Natural killer cell (primary cell): ENCODE results near the gene C10orf71. TPM values are rescaled to one million over a fixed set of nuclear protein-coding genes. Genes with fewer than 3 reads are reported as not detected.

Experiments
- ATAC-seq, 3 donors: fragments of 150-1000 bp in 2 of 3; fragments of 200-7000 bp in 1 of 3; cut with Tn5 transposase; 1 replicate in 1 of 3; 2 replicates in 2 of 3; pipeline ENCODE4 v1.10.0; 2021; ENCODE audit warnings: mild to moderate bottlenecking in 2 of 3, moderate library complexity in 2 of 3
- DNase-seq, 2 donors: peaks; one replicate each; pipeline versions ENCODE4 v3.0.0 to v3.0.0-alpha.2; 2013 to 2021; ENCODE audit warnings: mixed read lengths in 1 of 2
- H3K27ac ChIP-seq: one replicate; pipeline ENCODE4 v1.5.1; 2013; ENCODE audit warnings: mild to moderate bottlenecking, low read length
- H3K27me3 ChIP-seq: one replicate; pipeline ENCODE4 v1.6.1; 2013; ENCODE audit warnings: low read length; ENCODE audit not compliant: control insufficient read depth, insufficient read depth
- H3K36me3 ChIP-seq: one replicate; pipeline ENCODE4 v1.6.1; 2013; ENCODE audit warnings: low read length; ENCODE audit not compliant: control insufficient read depth, insufficient read depth
- H3K4me1 ChIP-seq: one replicate; pipeline ENCODE4 v1.6.1; 2013; ENCODE audit warnings: low read length; ENCODE audit not compliant: control insufficient read depth, insufficient read depth
- H3K4me3 ChIP-seq: one replicate; pipeline ENCODE4 v1.5.1; 2013; ENCODE audit warnings: low read length
- H3K9me3 ChIP-seq: one replicate; pipeline ENCODE4 v1.6.1; 2013; ENCODE audit warnings: low read length; ENCODE audit not compliant: control insufficient read depth, insufficient read depth
- H3K27ac Mint-ChIP-seq, 2 donors: one replicate each; pipeline ENCODE4 v1.8.0; 2022; ENCODE audit warnings: mild to moderate bottlenecking in 2 of 2, mixed read lengths in 2 of 2, moderate library complexity in 1 of 2
- H3K27me3 Mint-ChIP-seq, 2 donors: one replicate each; pipeline ENCODE4 v1.8.0; 2022; ENCODE audit warnings: low read depth in 2 of 2, mixed read lengths in 2 of 2
- H3K36me3 Mint-ChIP-seq: one replicate; pipeline ENCODE4 v1.8.0; 2022; ENCODE audit warnings: mixed read lengths
- H3K4me1 Mint-ChIP-seq, 2 donors: one replicate each; pipeline ENCODE4 v1.8.0; 2022; ENCODE audit warnings: mixed read lengths in 2 of 2
- H3K4me3 Mint-ChIP-seq: one replicate; pipeline ENCODE4 v1.8.0; 2022; ENCODE audit warnings: mild to moderate bottlenecking, moderate library complexity, mixed read lengths
- H3K9me3 Mint-ChIP-seq, 2 donors: one replicate each; pipeline ENCODE4 v1.8.0; 2022; ENCODE audit warnings: mixed read lengths in 2 of 2
- WGBS: methylation state at CpG from one replicate; pipeline ENCODE4 v1.1.7; 2013; ENCODE audit warnings: missing lambda C conversion rate; ENCODE audit not compliant: insufficient coverage; 5-methylcytosine and 5-hydroxymethylcytosine counted together
- intact Hi-C: fragments of 100-400 bp; cut with micrococcal nuclease; formaldehyde crosslinking; loops from one replicate; pipeline ENCODE4 v1.14.2; 2022
- total RNA-seq, 4 donors: library from RNA; stranded (reverse); fragments of 120-200 nt in 1 of 4; gene quantifications; one replicate each; pipeline versions ENCODE4 v1.2.3 to v1.2.4, GENCODE V29; 2013 to 2022
- TF ChIP-seq, protein P1 (sequence below): fragments of 200-600 bp; IDR thresholded peaks from one replicate; pipeline ENCODE4 v1.8.0; 2022; ENCODE audit warnings: antibody characterized with exemption

Gene C10orf71
- total RNA-seq, 3 donors from 2014 or later (not counting 1 experiment from before 2014, with no cell fraction given) = not detected

- peaks cover 19 to 21% of the 10 kb centered on the region in 2 donors for H3K4me1 Mint-ChIP-seq
- DNase-seq = peak in 1 of 2 donors; percentile 1
- Histone ChIP-seq H3K4me3 (no peak overlapping the region), H3K4me1 (peaks cover 23% of the 10 kb centered on the region), H3K9me3 (no peaks in the 10 kb centered on the region), H3K36me3 (no peaks in the 10 kb centered on the region), H3K27me3 (no peaks in the 10 kb centered on the region), H3K27ac (no peak overlapping the region)
- H3K36me3 Mint-ChIP-seq = no peaks in the 10 kb centered on the region
- TF ChIP-seq, protein P1, sequence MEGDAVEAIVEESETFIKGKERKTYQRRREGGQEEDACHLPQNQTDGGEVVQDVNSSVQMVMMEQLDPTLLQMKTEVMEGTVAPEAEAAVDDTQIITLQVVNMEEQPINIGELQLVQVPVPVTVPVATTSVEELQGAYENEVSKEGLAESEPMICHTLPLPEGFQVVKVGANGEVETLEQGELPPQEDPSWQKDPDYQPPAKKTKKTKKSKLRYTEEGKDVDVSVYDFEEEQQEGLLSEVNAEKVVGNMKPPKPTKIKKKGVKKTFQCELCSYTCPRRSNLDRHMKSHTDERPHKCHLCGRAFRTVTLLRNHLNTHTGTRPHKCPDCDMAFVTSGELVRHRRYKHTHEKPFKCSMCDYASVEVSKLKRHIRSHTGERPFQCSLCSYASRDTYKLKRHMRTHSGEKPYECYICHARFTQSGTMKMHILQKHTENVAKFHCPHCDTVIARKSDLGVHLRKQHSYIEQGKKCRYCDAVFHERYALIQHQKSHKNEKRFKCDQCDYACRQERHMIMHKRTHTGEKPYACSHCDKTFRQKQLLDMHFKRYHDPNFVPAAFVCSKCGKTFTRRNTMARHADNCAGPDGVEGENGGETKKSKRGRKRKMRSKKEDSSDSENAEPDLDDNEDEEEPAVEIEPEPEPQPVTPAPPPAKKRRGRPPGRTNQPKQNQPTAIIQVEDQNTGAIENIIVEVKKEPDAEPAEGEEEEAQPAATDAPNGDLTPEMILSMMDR = no peak
- no peak overlapping the region for H3K4me3 Mint-ChIP-seq
- no peak for ATAC-seq
- H3K9me3 Mint-ChIP-seq = no peaks in the 10 kb centered on the region
- H3K27ac Mint-ChIP-seq = no peak overlapping the region
- H3K27me3 Mint-ChIP-seq = no peaks in the 10 kb centered on the region
- intact Hi-C loops = no loop called here
- 70% methylated on average over 6 of the region's 7 CpGs for WGBS
These were observed 20.4 kb upstream of the C10orf71 start for GRCh38 chr10:49278497-49278981.

DNA sequence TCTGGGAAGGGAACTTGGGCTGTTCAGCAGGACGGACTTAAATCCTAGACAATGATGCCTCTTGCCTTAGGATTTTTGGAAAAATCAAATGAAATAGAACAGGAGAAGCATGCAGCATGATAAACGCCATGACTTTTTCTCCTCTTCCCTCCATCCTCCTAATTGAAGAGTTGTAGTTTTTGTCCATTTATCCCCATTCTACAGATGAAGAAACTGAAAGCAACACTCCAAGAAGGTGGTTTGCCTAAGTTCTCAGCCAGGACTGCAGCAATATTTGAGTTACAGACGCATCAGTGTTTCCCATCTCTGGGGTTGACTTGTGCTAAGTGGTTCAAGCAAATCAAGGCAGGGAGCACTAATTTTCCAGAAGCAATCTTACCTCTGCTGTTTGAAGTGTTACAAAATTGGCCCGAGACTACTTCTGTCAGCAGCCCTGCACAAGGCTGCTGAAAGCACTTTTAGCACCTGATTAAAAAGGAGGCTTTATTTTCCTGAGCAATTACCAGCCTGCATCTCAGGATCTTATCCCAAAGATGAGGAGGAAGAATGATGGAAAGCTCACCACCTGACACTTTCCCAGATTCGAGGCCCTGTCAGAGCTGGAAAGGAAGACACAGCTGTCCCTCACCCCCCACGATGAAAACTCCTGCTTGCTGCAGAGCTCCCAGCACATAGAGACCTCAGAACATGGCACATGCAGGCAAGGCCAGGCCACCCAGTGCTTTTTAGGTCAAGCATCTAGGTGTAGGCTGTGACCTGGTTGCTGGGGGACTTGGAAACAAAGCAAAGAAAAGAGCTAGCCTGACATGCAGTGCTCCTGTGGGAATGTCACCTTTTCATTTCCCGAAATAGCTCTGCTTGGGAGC, 19.7 kb upstream of the C10orf71 start:
- H3K27ac ChIP-seq = no peak overlapping the region
- H3K27ac Mint-ChIP-seq = peak overlapping the region; percentile 44 to 65

DNA sequence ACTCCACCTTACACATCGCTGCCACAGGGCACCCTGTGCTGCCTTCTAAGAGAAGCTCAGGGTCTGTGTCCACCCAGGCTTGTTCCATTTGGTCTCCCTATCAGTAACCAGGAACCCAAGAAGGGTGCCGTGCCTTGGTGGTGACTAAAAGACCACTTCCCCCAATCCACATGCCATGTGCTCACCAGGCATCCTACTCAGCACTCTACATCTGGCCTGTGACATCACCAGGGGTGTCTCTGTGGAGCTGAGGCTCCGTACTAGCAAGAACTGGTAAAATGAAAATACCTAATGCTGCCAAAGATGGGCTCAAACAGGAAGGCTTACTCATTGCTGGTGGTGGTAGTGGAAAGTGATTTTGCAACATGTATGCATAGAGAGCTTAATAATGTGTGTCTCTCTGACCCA, 19.0 kb upstream of the C10orf71 start:
- Histone ChIP-seq H3K27ac (no peak overlapping the region), H3K27me3 (no peaks in the 10 kb centered on the region), H3K4me1 (peaks cover 13% of the 10 kb centered on the region), H3K36me3 (no peaks in the 10 kb centered on the region), H3K9me3 (no peaks in the 10 kb centered on the region), H3K4me3 (no peak overlapping the region)
- intact Hi-C loops = no loop called here
- H3K27ac Mint-ChIP-seq = peak overlapping the region; percentile 44 to 65
- TF ChIP-seq, protein P1 = no peak
- ATAC-seq (peak; percentile 66 to 88 (median 84)), DNase-seq (peak in 1 of 2 donors; percentile 13)
- H3K27me3 Mint-ChIP-seq = no peaks in the 10 kb centered on the region
- H3K36me3 Mint-ChIP-seq = no peaks in the 10 kb centered on the region
- no peak overlapping the region for H3K4me3 Mint-ChIP-seq
- peaks cover 20 to 22% of the 10 kb centered on the region in 2 donors for H3K4me1 Mint-ChIP-seq
- WGBS = 38% methylated on average over 3 of the region's 3 CpGs
- H3K9me3 Mint-ChIP-seq = no peaks in the 10 kb centered on the region

More for the DNA sequence above, 19.7 kb upstream of the C10orf71 start:
- intact Hi-C loops = no loop called here
- TF ChIP-seq, protein P1 = no peak
- Histone ChIP-seq H3K27me3 (no peaks in the 10 kb centered on the region), H3K4me3 (no peak overlapping the region), H3K9me3 (no peaks in the 10 kb centered on the region), H3K4me1 (peaks cover 16% of the 10 kb centered on the region), H3K36me3 (no peaks in the 10 kb centered on the region)
- H3K27me3 Mint-ChIP-seq = no peaks in the 10 kb centered on the region
- H3K36me3 Mint-ChIP-seq = no peaks in the 10 kb centered on the region
- peaks cover 15 to 18% of the 10 kb centered on the region in 2 donors for H3K4me1 Mint-ChIP-seq
- WGBS = 90% methylated on average over 7 of the region's 7 CpGs
- DNase-seq (peak in 1 of 2 donors; percentile 8), ATAC-seq (no peak)
- no peaks in the 10 kb centered on the region for H3K9me3 Mint-ChIP-seq
- H3K4me3 Mint-ChIP-seq = no peak overlapping the region
